Spleen (tissue), 7 donors: Measurements from ENCODE around the gene RALGDS.

ENCODE experiments used
- CTCF ChIP-seq, 11 experiments: fragments of 200-600 bp in 7 of 11; fragments of 450-650 bp in 4 of 11; sonication (generic) in 4 of 11; IDR thresholded peaks in 8 of 11; conservative IDR thresholded peaks in 3 of 11; 1 replicate in 7 of 11; 2 replicates in 4 of 11; pipeline versions ENCODE4 v1.4.0 to v1.8.0; 2016 to 2021; ENCODE audit warnings: antibody characterized with exemption in 11 of 11, inconsistent platforms in 4 of 11, mild to moderate bottlenecking in 1 of 11
- POLR2A ChIP-seq, 3 donors: fragments of 450-650 bp; IDR thresholded peaks; one replicate each; pipeline ENCODE4 v1.5.1; 2017; ENCODE audit warnings: antibody characterized with exemption in 3 of 3, mild to moderate bottlenecking in 1 of 3
- POLR2AphosphoS5 ChIP-seq, 3 donors: sonication (generic); formaldehyde crosslinking; IDR thresholded peaks; one replicate each; pipeline ENCODE4 v1.5.1; 2017; ENCODE audit warnings: antibody characterized with exemption in 3 of 3
- donor health status: DM: no; HTN: no; CAD: no; lungs with moderate emphysema.
- donor health status: DM: no; HTN: no; CAD: no.
- donor health status: DM: no; HTN: no; CAD: no.

- no peak for TF ChIP-seq CTCF (IDR thresholded peaks at IDR 0.05 in 8 of 11, conservative IDR thresholded peaks at IDR 0.05 in 3 of 11)
- no peak for TF ChIP-seq POLR2A (IDR thresholded peaks at IDR 0.05)
- TF ChIP-seq POLR2AphosphoS5 (IDR thresholded peaks at IDR 0.05) = peak in 1 of 3 donors; percentile 30
Measured at GRCh38 chr9:133107961-133108793, 12.9 kb downstream of the RALGDS start.
